ENCODE results near the gene GHR. TPM values are rescaled to one million over a fixed set of nuclear protein-coding genes. Genes with fewer than 3 reads are reported as not detected.

GHR gene
- total and polyA plus RNA-seq, 10 of the 15 experiments (the other 5 are each of a cell fraction or from before 2014, with no cell fraction given) = 0.23 to 10.2 (median 0.48) TPM

GRCh38 chr5:42396111-42396510 is 27.1 kb upstream of the GHR start:
- H3K9ac ChIP-seq (ENCODE audit: control insufficient read depth, insufficient read depth, low read length) = no peak overlapping the region
- FAIRE-seq (no peak), ATAC-seq (no peak), DNase-seq (ENCODE audit: low read depth, low spot score) (no peak)
- 13% methylated on average over 5 of the region's 5 CpGs for WGBS (ENCODE audit: insufficient coverage, insufficient replicate concordance, low lambda C conversion rate, missing lambda C conversion rate)
- H3K4me3 ChIP-seq = no peak overlapping the region
- POLR2A ChIA-PET = no interaction called here
- no TSS peak for BruUV-seq (replicated peaks)
- no peaks in the 10 kb centered on the region for H4K20me1 ChIP-seq (ENCODE audit: control insufficient read depth, insufficient read depth)
- H3K27ac ChIP-seq (ENCODE audit: control insufficient read depth, insufficient read depth) = no peak overlapping the region
- H3K4me1 ChIP-seq (ENCODE audit: control insufficient read depth, insufficient read depth, low read length) = no peaks in the 10 kb centered on the region
- no peaks in the 10 kb centered on the region for H3K9me3 ChIP-seq (replicated peaks; ENCODE audit: control insufficient read depth, insufficient read depth, low read length)
- no peaks in the 10 kb centered on the region for H3K36me3 ChIP-seq (ENCODE audit: control insufficient read depth in 2 of 2, insufficient read depth in 2 of 2, low read length in 1 of 2)
- RAD21 ChIA-PET (ENCODE audit: unreplicated experiment) = no interaction called here
- TF ChIP-seq SMC3 (IDR thresholded peaks at IDR 0.05; ENCODE audit: borderline replicate concordance, low read length) (no peak), TBL1XR1 (IDR thresholded peaks at IDR 0.05; ENCODE audit: low read depth, low read length) (no peak), RB1 (IDR thresholded peaks at IDR 0.05; ENCODE audit: borderline replicate concordance) (no peak), ZBTB11 (CRISPR knock-in tag; IDR thresholded peaks at IDR 0.05) (no peak), FOXM1 (IDR thresholded peaks at IDR 0.05; ENCODE audit: low read depth, low read length) (no peak), TARDBP (IDR thresholded peaks at IDR 0.05; ENCODE audit: borderline replicate concordance) (no peak), ATF7 (IDR thresholded peaks at IDR 0.05; ENCODE audit: low read depth) (no peak), SMARCA5 (IDR thresholded peaks at IDR 0.05) (no peak)
- TF ChIP-seq, protein P1, sequence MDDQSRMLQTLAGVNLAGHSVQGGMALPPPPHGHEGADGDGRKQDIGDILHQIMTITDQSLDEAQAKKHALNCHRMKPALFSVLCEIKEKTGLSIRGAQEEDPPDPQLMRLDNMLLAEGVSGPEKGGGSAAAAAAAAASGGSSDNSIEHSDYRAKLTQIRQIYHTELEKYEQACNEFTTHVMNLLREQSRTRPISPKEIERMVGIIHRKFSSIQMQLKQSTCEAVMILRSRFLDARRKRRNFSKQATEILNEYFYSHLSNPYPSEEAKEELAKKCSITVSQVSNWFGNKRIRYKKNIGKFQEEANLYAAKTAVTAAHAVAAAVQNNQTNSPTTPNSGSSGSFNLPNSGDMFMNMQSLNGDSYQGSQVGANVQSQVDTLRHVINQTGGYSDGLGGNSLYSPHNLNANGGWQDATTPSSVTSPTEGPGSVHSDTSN (IDR thresholded peaks at IDR 0.05; ENCODE audit: insufficient replicate concordance, low read depth, low read length) = no peak
- no peak overlapping the region for H2AFZ ChIP-seq (ENCODE audit: control insufficient read depth, low read depth, low read length)
- H3K27me3 ChIP-seq (replicated peaks in 1 of 2; ENCODE audit: control insufficient read depth in 2 of 2, insufficient read depth in 2 of 2, low read length in 1 of 2) = no peaks in the 10 kb centered on the region
- CTCF ChIA-PET = interaction anchor here (0.9 kb wide), 1 partner anchor 30 kb away, joined by 3 read pairs; no protein-coding TSS in a partner anchor
- in situ Hi-C loops (cut with MboI) = no loop called here
- H3K4me2 ChIP-seq (ENCODE audit: control insufficient read depth, insufficient read depth) = no peak overlapping the region
- intact Hi-C loops (cut with micrococcal nuclease; ENCODE audit: unreplicated experiment) = no loop called here
- SMC1A ChIA-PET (ENCODE audit: uncharacterized antibody, unreplicated experiment) = no interaction called here
- H3K79me2 ChIP-seq (ENCODE audit: control insufficient read depth, insufficient read depth, low read length) = no peaks in the 10 kb centered on the region

Measured in GM12878 (cell line).